HCT116 (cell line): ENCODE results near the gene STX10. TPM values are rescaled to one million over a fixed set of nuclear protein-coding genes. Genes with fewer than 3 reads are reported as not detected.

Source experiments
- ATAC-seq: fragments of 200-7000 bp; cut with Tn5 transposase; 2 replicates; pipeline ENCODE4 v1.9.1; 2020; ENCODE audit warnings: mild to moderate bottlenecking, moderate library complexity
- BruUV-seq: library from RNA; stranded (reverse); fragments of 400-500 nt; replicated peaks from 2 replicates; lab custom pipeline; 2021; lab: Mats Ljungman, UMichigan
- CTCF ChIA-PET: fragments of 300-600 bp; sonication (Branson Sonifier 250); formaldehyde crosslinking; loops from one replicate; lab custom pipeline; 2021; ENCODE audit warnings: antibody characterized with exemption; lab: Charles Lee
- POLR2A ChIA-PET: fragments of 300-600, 350-600 bp; sonication (Branson Sonifier 250); formaldehyde crosslinking; loops from one replicate; lab custom pipeline; 2021; ENCODE audit warnings: antibody characterized with exemption; lab: Charles Lee
- RAD21 ChIA-PET, 2 experiments: fragments of 300-600 bp; sonication (Branson Sonifier 250); formaldehyde crosslinking; loops; one replicate each; lab custom pipeline; 2023; ENCODE audit warnings: low total read pairs in 2 of 2; ENCODE audit not compliant: uncharacterized antibody in 2 of 2, unreplicated experiment in 2 of 2, low non-redundant PET in 1 of 2; lab: Charles Lee
- DNase-seq: peaks from one replicate; pipeline ENCODE4 v3.0.0-alpha.2; 2010; ENCODE audit warnings: low read depth, low spot score
- H2AFZ ChIP-seq: fragments of 200-600 bp; shearing (Covaris generic), sonication (generic); 2 replicates; pipeline ENCODE4 v1.6.1; 2017; ENCODE audit warnings: low read depth, mixed run types, mixed read lengths, antibody characterized with exemption, low read length; ENCODE audit not compliant: poor library complexity, severe bottlenecking
- H3K27ac ChIP-seq: 2 replicates; pipeline ENCODE4 v1.5.1; 2012; ENCODE audit warnings: low read depth, low read length
- H3K27me3 ChIP-seq: fragments of 200-600 bp; sonication (generic); 2 replicates; pipeline ENCODE4 v1.6.1; 2016; ENCODE audit warnings: mixed run types, low read length, mixed read lengths; ENCODE audit not compliant: insufficient read depth
- H3K36me3 ChIP-seq, 2 experiments: fragments of 200-500 bp in 1 of 2; fragments of 200-600 bp in 1 of 2; sonication (Bioruptor generic) in 1 of 2; sonication (generic) in 1 of 2; 2 replicates each; pipeline versions ENCODE4 v1.5.1 to v1.6.1; 2014 to 2016; ENCODE audit warnings: low read length in 2 of 2, inconsistent platforms in 1 of 2, mixed read lengths in 1 of 2, mixed run types in 1 of 2; ENCODE audit not compliant: insufficient read depth in 2 of 2, control insufficient read depth in 1 of 2
- H3K4me1 ChIP-seq, 2 experiments: fragments of 200-600 bp in 1 of 2; sonication (generic) in 1 of 2; 2 replicates each; pipeline versions ENCODE4 v1.5.1 to v1.6.1; 2012 to 2017; ENCODE audit warnings: low read length in 2 of 2, inconsistent platforms in 1 of 2, mild to moderate bottlenecking in 1 of 2, mixed read lengths in 1 of 2, mixed run types in 1 of 2, moderate library complexity in 1 of 2; ENCODE audit not compliant: insufficient read depth in 2 of 2, control insufficient read depth in 1 of 2
- H3K4me2 ChIP-seq: fragments of 200-600 bp; sonication (generic); 2 replicates; pipeline ENCODE4 v1.6.1; 2017; ENCODE audit warnings: mixed run types, low read length, mixed read lengths
- H3K4me3 ChIP-seq, 2 experiments: fragments of 200-600 bp in 1 of 2; sonication (generic) in 1 of 2; replicated peaks in 1 of 2; 2 replicates each; pipeline ENCODE4 v1.5.1; 2011 to 2016; ENCODE audit warnings: low read length in 2 of 2, control low read depth in 1 of 2, low read depth in 1 of 2, mild to moderate bottlenecking in 1 of 2, mixed read lengths in 1 of 2, mixed run types in 1 of 2
- H3K79me2 ChIP-seq: fragments of 200-600 bp; sonication (generic); 2 replicates; pipeline ENCODE4 v1.6.1; 2017; ENCODE audit warnings: mild to moderate bottlenecking, mixed run types, low read length, moderate library complexity, mixed read lengths; ENCODE audit not compliant: insufficient read depth
- H3K9ac ChIP-seq: fragments of 200-600 bp; sonication (generic); 2 replicates; pipeline ENCODE4 v1.6.1; 2016; ENCODE audit warnings: low read length, mixed read lengths
- H3K9me2 ChIP-seq: fragments of 200-600 bp; sonication (generic), shearing (Covaris generic); 2 replicates; pipeline ENCODE4 v1.6.1; 2017; ENCODE audit warnings: mixed run types, mild to moderate bottlenecking, moderate library complexity; ENCODE audit not compliant: insufficient read depth
- H3K9me3 ChIP-seq, 2 experiments: fragments of 200-500 bp in 1 of 2; fragments of 200-600 bp in 1 of 2; sonication (Bioruptor generic) in 1 of 2; sonication (generic) in 1 of 2; 2 replicates each; pipeline ENCODE4 v1.6.1; 2014 to 2017; ENCODE audit warnings: low read length in 2 of 2, mixed read lengths in 2 of 2, inconsistent platforms in 1 of 2, low read depth in 1 of 2, mild to moderate bottlenecking in 1 of 2, mixed run types in 1 of 2, moderate library complexity in 1 of 2; ENCODE audit not compliant: control insufficient read depth in 1 of 2, insufficient read depth in 1 of 2
- H4K20me1 ChIP-seq: fragments of 200-600 bp; sonication (generic), shearing (Covaris generic); 2 replicates; pipeline ENCODE4 v1.6.1; 2017; ENCODE audit warnings: mixed run types, mild to moderate bottlenecking, moderate library complexity; ENCODE audit not compliant: insufficient read depth
- EGR1 ChIP-seq: IDR thresholded peaks from 2 replicates; pipeline ENCODE4 v1.6.1; 2012; ENCODE audit warnings: low read depth
- ELF1 ChIP-seq: IDR thresholded peaks from 2 replicates; pipeline ENCODE4 v1.6.1; 2012; ENCODE audit warnings: low read depth, borderline replicate concordance
- EZH2 ChIP-seq: fragments of 200-600 bp; sonication (generic); IDR thresholded peaks from 2 replicates; pipeline ENCODE4 v1.6.1; 2017; ENCODE audit warnings: antibody characterized with exemption, mixed run types
- FOSL1 ChIP-seq: IDR thresholded peaks from 2 replicates; pipeline ENCODE4 v1.6.1; 2012; ENCODE audit warnings: low read depth
- JUND ChIP-seq: IDR thresholded peaks from 2 replicates; pipeline ENCODE4 v1.6.1; 2012
- POLR2AphosphoS5 ChIP-seq: IDR thresholded peaks from 2 replicates; pipeline ENCODE4 v1.6.1; 2011; ENCODE audit warnings: mild to moderate bottlenecking, low read depth, low read length, moderate library complexity
- RAD21 ChIP-seq: IDR thresholded peaks from 2 replicates; pipeline ENCODE4 v1.6.1; 2012; ENCODE audit warnings: low read depth, mild to moderate bottlenecking
- SP1 ChIP-seq: IDR thresholded peaks from 2 replicates; pipeline ENCODE4 v1.6.1; 2012; ENCODE audit warnings: low read depth
- TCF7L2 ChIP-seq: IDR thresholded peaks from 2 replicates; pipeline ENCODE4 v1.7.0; 2011; ENCODE audit warnings: borderline replicate concordance, inconsistent platforms; ENCODE audit not compliant: insufficient read depth, insufficient read length; ENCODE audit errors: extremely low read depth
- YY1 ChIP-seq: IDR thresholded peaks from 2 replicates; pipeline ENCODE4 v1.6.1; 2011; ENCODE audit warnings: low read length, low read depth, moderate library complexity, mild to moderate bottlenecking; ENCODE audit not compliant: insufficient replicate concordance; ENCODE audit errors: extremely low read depth
- intact Hi-C: fragments of 100-400 bp; cut with micrococcal nuclease; formaldehyde crosslinking; loops from 2 replicates; pipeline ENCODE4 v1.10.0; 2022
- total RNA-seq: library from RNA; stranded (reverse); gene quantifications from one replicate; pipeline ENCODE4 v1.2.1, GENCODE V29; 2021; ENCODE audit not compliant: unreplicated experiment
- TF ChIP-seq, protein P1 (sequence below): IDR thresholded peaks from 2 replicates; pipeline ENCODE4 v1.6.1; 2012
- TF ChIP-seq, protein P2 (sequence below): IDR thresholded peaks from 2 replicates; pipeline ENCODE4 v1.6.1; 2011; ENCODE audit warnings: mild to moderate bottlenecking, low read length, moderate library complexity; ENCODE audit not compliant: insufficient replicate concordance; ENCODE audit errors: extremely low read depth

The STX10 gene
- total RNA-seq, 1 experiment from 2014 or later: 149 TPM

DNA sequence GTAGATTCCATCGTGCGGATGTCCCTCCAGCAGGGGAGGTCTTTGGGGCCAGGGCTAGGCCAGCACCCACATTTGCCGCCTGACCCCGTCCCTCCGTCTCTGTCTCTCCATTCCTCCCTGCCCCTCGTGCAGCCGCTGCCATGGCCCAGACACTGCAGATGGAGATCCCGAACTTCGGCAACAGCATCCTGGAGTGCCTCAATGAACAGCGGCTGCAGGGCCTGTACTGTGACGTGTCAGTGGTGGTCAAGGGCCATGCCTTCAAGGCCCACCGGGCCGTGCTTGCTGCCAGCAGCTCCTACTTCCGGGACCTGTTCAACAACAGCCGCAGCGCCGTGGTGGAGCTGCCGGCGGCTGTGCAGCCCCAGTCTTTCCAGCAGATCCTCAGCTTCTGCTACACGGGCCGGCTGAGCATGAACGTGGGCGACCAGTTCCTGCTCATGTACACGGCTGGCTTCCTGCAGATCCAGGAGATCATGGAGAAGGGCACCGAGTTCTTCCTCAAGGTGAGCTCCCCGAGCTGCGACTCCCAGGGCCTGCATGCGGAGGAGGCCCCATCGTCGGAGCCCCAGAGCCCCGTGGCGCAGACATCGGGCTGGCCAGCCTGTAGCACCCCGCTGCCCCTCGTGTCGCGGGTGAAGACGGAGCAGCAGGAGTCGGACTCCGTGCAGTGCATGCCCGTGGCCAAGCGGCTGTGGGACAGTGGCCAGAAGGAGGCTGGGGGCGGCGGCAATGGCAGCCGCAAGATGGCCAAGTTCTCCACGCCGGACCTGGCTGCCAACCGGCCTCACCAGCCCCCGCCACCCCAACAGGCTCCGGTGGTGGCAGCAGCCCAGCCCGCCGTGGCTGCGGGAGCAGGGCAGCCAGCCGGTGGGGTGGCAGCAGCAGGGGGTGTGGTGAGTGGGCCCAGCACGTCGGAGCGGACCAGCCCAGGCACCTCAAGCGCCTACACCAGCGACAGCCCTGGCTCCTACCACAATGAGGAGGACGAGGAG lies 14.8 kb downstream of the STX10 start:
- Histone ChIP-seq H3K27me3 (no peaks in the 10 kb centered on the region), H4K20me1 (peaks cover 9% of the 10 kb centered on the region; the same call in 1 of the 2 replicates), H3K9me2 (no peaks in the 10 kb centered on the region), H3K4me1 (peaks cover 2 to 31% of the 10 kb centered on the region in 2 experiments; a peak in 3 of 4 replicates), H3K4me3 (no peak overlapping the region), H3K9ac (no peak overlapping the region), H3K79me2 (peaks cover 44% of the 10 kb centered on the region), H3K27ac (no peak overlapping the region), H2AFZ (no peak overlapping the region), H3K9me3 (no peaks in the 10 kb centered on the region), H3K36me3 (peaks cover 12 to 35% of the 10 kb centered on the region in 2 experiments; a peak in 3 of 4 replicates), H3K4me2 (no peak overlapping the region)
- BruUV-seq: no TSS peak
- no peak for DNase-seq
- TF ChIP-seq ELF1 (no peak), POLR2AphosphoS5 (no peak), JUND (no peak), SP1 (no peak), FOSL1 (no peak), EZH2 (no peak), EGR1 (no peak), YY1 (no peak), TCF7L2 (no peak), RAD21 (no peak)
- TF ChIP-seq, protein P1, sequence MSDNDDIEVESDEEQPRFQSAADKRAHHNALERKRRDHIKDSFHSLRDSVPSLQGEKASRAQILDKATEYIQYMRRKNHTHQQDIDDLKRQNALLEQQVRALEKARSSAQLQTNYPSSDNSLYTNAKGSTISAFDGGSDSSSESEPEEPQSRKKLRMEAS: no peak
- TF ChIP-seq, protein P2, sequence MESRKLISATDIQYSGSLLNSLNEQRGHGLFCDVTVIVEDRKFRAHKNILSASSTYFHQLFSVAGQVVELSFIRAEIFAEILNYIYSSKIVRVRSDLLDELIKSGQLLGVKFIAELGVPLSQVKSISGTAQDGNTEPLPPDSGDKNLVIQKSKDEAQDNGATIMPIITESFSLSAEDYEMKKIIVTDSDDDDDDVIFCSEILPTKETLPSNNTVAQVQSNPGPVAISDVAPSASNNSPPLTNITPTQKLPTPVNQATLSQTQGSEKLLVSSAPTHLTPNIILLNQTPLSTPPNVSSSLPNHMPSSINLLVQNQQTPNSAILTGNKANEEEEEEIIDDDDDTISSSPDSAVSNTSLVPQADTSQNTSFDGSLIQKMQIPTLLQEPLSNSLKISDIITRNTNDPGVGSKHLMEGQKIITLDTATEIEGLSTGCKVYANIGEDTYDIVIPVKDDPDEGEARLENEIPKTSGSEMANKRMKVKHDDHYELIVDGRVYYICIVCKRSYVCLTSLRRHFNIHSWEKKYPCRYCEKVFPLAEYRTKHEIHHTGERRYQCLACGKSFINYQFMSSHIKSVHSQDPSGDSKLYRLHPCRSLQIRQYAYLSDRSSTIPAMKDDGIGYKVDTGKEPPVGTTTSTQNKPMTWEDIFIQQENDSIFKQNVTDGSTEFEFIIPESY: no peak
- intact Hi-C loops: no loop called here
- ChIA-PET RAD21 (no interaction called here), CTCF (no interaction called here), POLR2A (no interaction called here)
- ATAC-seq: no peak
